NOMO-1 (cell line): Measurements from ENCODE around the gene PACRG.
"Not testable (repeated sequence)": the region's sequence is repeated elsewhere in the genome, so short reads cannot be mapped to it uniquely, and the experiment has no call there.

Experiments used
- DNase-seq, 2 experiments: peaks; one replicate each; lab custom pipeline; 2025; ENCODE audit not compliant: unreplicated experiment in 2 of 2; lab: John Stamatoyannopoulos, UW

Gene PACRG

GRCh38 chr6:162983234-162983633 lies 255.5 kb downstream of the PACRG start:
- DNase-seq = not testable (repeated sequence)

GRCh38 chr6:162998777-162999176 lies 271.0 kb downstream of the PACRG start:
- no peak for DNase-seq

GRCh38 chr6:162999575-163000285 lies 272.0 kb downstream of the PACRG start:
- DNase-seq = no peak

GRCh38 chr6:163001330-163001729 lies 273.6 kb downstream of the PACRG start:
- no peak for DNase-seq

- no peak for DNase-seq
These were observed 280.4 kb downstream of the PACRG start for GRCh38 chr6:163008186-163008585.

GRCh38 chr6:163008626-163009025 lies 280.9 kb downstream of the PACRG start:
- DNase-seq = no peak

- no peak for DNase-seq
These were observed 282.4 kb downstream of the PACRG start for GRCh38 chr6:163010145-163010544.

- DNase-seq = no peak
These were observed 287.0 kb downstream of the PACRG start for GRCh38 chr6:163014736-163015135.

- no peak for DNase-seq
These were observed 290.0 kb downstream of the PACRG start for GRCh38 chr6:163017801-163018200.

- DNase-seq = no peak
These were observed 292.2 kb downstream of the PACRG start for GRCh38 chr6:163019926-163020325.

GRCh38 chr6:163021054-163021453 lies 293.3 kb downstream of the PACRG start:
- DNase-seq = no peak

- DNase-seq = no peak
These were observed 295.9 kb downstream of the PACRG start for GRCh38 chr6:163023700-163024099.

- DNase-seq = no peak
These were observed 299.1 kb downstream of the PACRG start for GRCh38 chr6:163026893-163027292.

- no peak for DNase-seq
These were observed 303.2 kb downstream of the PACRG start for GRCh38 chr6:163030980-163031379.

- DNase-seq = no peak
These were observed 304.2 kb downstream of the PACRG start for GRCh38 chr6:163031931-163032330.

GRCh38 chr6:163036160-163036645 lies 308.4 kb downstream of the PACRG start:
- no peak for DNase-seq

GRCh38 chr6:163038317-163038716 lies 310.5 kb downstream of the PACRG start:
- no peak for DNase-seq

- no peak for DNase-seq
These were observed 320.6 kb downstream of the PACRG start for GRCh38 chr6:163048345-163048744.

GRCh38 chr6:163053667-163054344 lies 326.0 kb downstream of the PACRG start:
- no peak for DNase-seq

- no peak for DNase-seq
These were observed 326.9 kb downstream of the PACRG start for GRCh38 chr6:163054641-163055040.

GRCh38 chr6:163057260-163057659 lies 329.5 kb downstream of the PACRG start:
- no peak for DNase-seq

- DNase-seq = no peak
These were observed 335.0 kb downstream of the PACRG start for GRCh38 chr6:163062790-163063189.
